K562 (cell line): ENCODE results near the gene PRPF39. TPM values are rescaled to one million over a fixed set of nuclear protein-coding genes. Genes with fewer than 3 reads are reported as not detected.
A peak's percentile ranks its signal among the peaks of the same experiment; 100 is the strongest.

ENCODE experiments used
- NCOA1 ChIP-seq: fragments of 450-650 bp; IDR thresholded peaks from 2 replicates; pipeline ENCODE4 v1.6.1; 2016; ENCODE audit warnings: low read depth
- NUFIP1 ChIP-seq: fragments of 450-650 bp; IDR thresholded peaks from 2 replicates; pipeline ENCODE4 v1.6.1; 2018; ENCODE audit not compliant: partially characterized antibody
- PHTF2 ChIP-seq: fragments of 250-450 bp; sonication (Bioruptor Pico); IDR thresholded peaks from 2 replicates; pipeline ENCODE4 v1.5.0; 2021; ENCODE audit warnings: mild to moderate bottlenecking
- RBM25 ChIP-seq: fragments of 200-400 bp; formaldehyde crosslinking; IDR thresholded peaks from 2 replicates; pipeline ENCODE4 v1.6.1; 2018; ENCODE audit warnings: low read length, low read depth, moderate library complexity; ENCODE audit not compliant: severe bottlenecking
- SMC3 ChIP-seq: conservative IDR thresholded peaks from 2 replicates; pipeline ENCODE4 v1.6.1; 2011; ENCODE audit warnings: low read depth, low read length, improper control_type of control experiment; ENCODE audit not compliant: insufficient read depth
- SUPT5H ChIP-seq: fragments of 450-650 bp; IDR thresholded peaks from 2 replicates; pipeline ENCODE4 v1.6.1; 2016
- YY1 ChIP-seq, 3 experiments: IDR thresholded peaks; 2 replicates each; pipeline ENCODE4 v1.6.1; 2011; ENCODE audit warnings: low read length in 2 of 3, mild to moderate bottlenecking in 2 of 3, moderate library complexity in 2 of 3, borderline replicate concordance in 1 of 3, control low read depth in 1 of 3, low read depth in 1 of 3; ENCODE audit not compliant: insufficient read depth in 3 of 3, insufficient replicate concordance in 2 of 3, control insufficient read depth in 1 of 3, insufficient read length in 1 of 3; ENCODE audit errors: extremely low read depth in 1 of 3
- ZNF354B ChIP-seq: fragments of 250-450 bp; sonication (Bioruptor Pico); IDR thresholded peaks from 2 replicates; pipeline ENCODE4 v1.4.0; 2020
- polyA plus RNA-seq, 8 experiments: library from polyadenylated mRNA; depleted of rRNA in 4 of 8; stranded (reverse) in 5 of 8; unstranded in 3 of 8; fragments of >200 nt; fragmentation: Nextera tagmentation in 2 of 8; fragmentation: Illumina TruSeq in 1 of 8; extraction: Ambion mirVana in 2 of 8; extraction: Trizol in 1 of 8; gene quantifications; 2 replicates each; pipeline versions ENCODE4 v1.2.1 to v1.2.3, GENCODE V29; 2011 to 2014; ENCODE audit warnings: inconsistent platforms in 1 of 8, missing spikeins in 1 of 8
- total RNA-seq, 7 experiments: library from RNA; depleted of rRNA in 6 of 7; stranded (reverse); fragments of >200 nt in 6 of 7; fragmentation: Illumina TruSeq in 2 of 7; extraction: Trizol in 2 of 7; gene quantifications; 2 replicates each; pipeline versions ENCODE4 v1.2.1 to v1.2.3, GENCODE V29; 2011 to 2021; ENCODE audit warnings: low replicate concordance in 1 of 7
- TF ChIP-seq, protein P1 (sequence below): fragments of 450-650 bp; formaldehyde crosslinking; conservative IDR thresholded peaks from 2 replicates; pipeline ENCODE4 v1.4.0; 2022; ENCODE audit warnings: mild to moderate bottlenecking, missing genetic modification characterization

Gene PRPF39
- total and polyA plus RNA-seq, 9 of the 15 experiments (the other 6 are each of a cell fraction or from before 2014, with no cell fraction given): 13.3 to 50.4 (median 24.8) TPM

DNA sequence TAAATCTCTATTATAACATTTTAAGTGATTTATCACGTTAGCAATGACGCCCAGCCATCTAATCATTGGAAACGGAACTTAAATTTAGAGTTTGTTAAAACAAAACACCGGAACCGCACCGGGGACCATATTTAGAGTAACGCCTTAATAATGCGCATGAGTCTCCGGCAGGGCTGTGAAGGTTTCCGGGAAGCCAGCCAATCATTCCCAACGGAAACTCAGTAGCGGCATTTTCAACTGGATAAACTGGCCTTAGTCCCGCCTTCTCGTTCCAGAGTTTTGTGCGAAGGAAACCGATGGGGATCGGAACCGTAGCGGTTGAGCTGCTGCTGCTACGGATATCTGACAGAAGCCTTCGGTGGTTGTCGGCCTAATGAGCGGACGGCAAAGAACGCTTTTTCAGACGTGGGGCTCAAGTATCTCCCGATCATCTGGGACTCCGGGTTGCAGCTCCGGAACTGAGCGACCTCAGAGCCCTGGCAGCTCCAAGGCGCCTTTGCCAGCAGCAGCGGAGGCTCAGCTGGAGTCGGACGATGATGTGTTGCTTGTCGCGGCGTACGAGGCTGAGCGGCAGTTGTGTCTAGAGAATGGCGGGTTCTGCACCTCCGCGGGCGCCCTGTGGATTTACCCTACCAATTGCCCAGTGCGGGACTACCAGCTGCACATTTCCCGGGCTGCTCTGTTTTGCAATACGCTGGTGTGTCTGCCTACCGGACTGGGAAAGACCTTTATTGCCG is 51.9 kb downstream of the PRPF39 start, which contains the start of gene FANCM (continued):
- TF ChIP-seq, protein P1, sequence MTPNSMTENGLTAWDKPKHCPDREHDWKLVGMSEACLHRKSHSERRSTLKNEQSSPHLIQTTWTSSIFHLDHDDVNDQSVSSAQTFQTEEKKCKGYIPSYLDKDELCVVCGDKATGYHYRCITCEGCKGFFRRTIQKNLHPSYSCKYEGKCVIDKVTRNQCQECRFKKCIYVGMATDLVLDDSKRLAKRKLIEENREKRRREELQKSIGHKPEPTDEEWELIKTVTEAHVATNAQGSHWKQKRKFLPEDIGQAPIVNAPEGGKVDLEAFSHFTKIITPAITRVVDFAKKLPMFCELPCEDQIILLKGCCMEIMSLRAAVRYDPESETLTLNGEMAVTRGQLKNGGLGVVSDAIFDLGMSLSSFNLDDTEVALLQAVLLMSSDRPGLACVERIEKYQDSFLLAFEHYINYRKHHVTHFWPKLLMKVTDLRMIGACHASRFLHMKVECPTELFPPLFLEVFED (CRISPR knock-in tag): no peak
- TF ChIP-seq YY1 (IDR thresholded peaks at IDR 0.05; ENCODE audit: borderline replicate concordance in 1 of 3, control insufficient read depth in 1 of 3, extremely low read depth in 1 of 3, insufficient read depth in 3 of 3, insufficient read length in 1 of 3, insufficient replicate concordance in 2 of 3, low read depth in 1 of 3, low read length in 2 of 3) (peak in 1 of 3 experiments; percentile 11), RBM25 (peak; percentile 76), SUPT5H (peak; percentile 73), PHTF2 (CRISPR knock-in tag) (no peak), SMC3 (no peak), NCOA1 (peak; percentile 91), NUFIP1 (no peak), ZNF354B (CRISPR knock-in tag) (no peak)
